Ovary (tissue), 9 donors: ENCODE results near the gene ALPP. TPM values are rescaled to one million over a fixed set of nuclear protein-coding genes. Genes with fewer than 3 reads are reported as not detected.

Experiments
- DNase-seq, 5 donors: peaks; one replicate each; pipeline ENCODE4 v3.0.0-alpha.2; 2019 to 2020
- H3K27ac ChIP-seq, 2 donors: fragments of 200-600 bp; one replicate each; pipeline versions ENCODE4 v1.5.1 to v1.8.0; 2019 to 2022
- H3K27me3 ChIP-seq: fragments of 200-600 bp; one replicate; pipeline ENCODE4 v1.8.0; 2022
- H3K36me3 ChIP-seq: fragments of 200-600 bp; sonication (generic); one replicate; pipeline ENCODE4 v1.5.1; 2019
- H3K4me1 ChIP-seq: one replicate; pipeline ENCODE4 v1.8.1; 2013; ENCODE audit warnings: mild to moderate bottlenecking, moderate library complexity; ENCODE audit not compliant: insufficient read depth
- H3K4me3 ChIP-seq: fragments of 200-600 bp; sonication (generic); one replicate; pipeline ENCODE4 v1.5.1; 2017
- H3K9me3 ChIP-seq, 2 donors: fragments of 200-600 bp in 1 of 2; sonication (generic) in 1 of 2; one replicate each; pipeline versions ENCODE4 v1.5.1 to v1.8.1; 2013 to 2019; ENCODE audit warnings: mild to moderate bottlenecking in 1 of 2, moderate library complexity in 1 of 2
- CTCF ChIP-seq, 3 donors: fragments of 450-650 bp in 2 of 3; fragments of 200-600 bp in 1 of 3; IDR thresholded peaks; one replicate each; pipeline versions ENCODE4 v1.5.1 to v1.8.0; 2016 to 2022; ENCODE audit warnings: antibody characterized with exemption in 3 of 3, mild to moderate bottlenecking in 1 of 3
- EP300 ChIP-seq: sonication (generic); formaldehyde crosslinking; IDR thresholded peaks from one replicate; pipeline ENCODE4 v1.6.1; 2017; ENCODE audit warnings: antibody characterized with exemption
- POLR2A ChIP-seq: fragments of 450-650 bp; IDR thresholded peaks from one replicate; pipeline ENCODE4 v1.6.1; 2017; ENCODE audit warnings: antibody characterized with exemption, mild to moderate bottlenecking, moderate library complexity
- WGBS, 3 donors: extraction: QIAGEN DNeasy Blood & Tissue Kit in 1 of 3; methylation state at CpG; one replicate each; pipeline versions ENCODE4 v1.1.5 to v1.1.7; 2013 to 2017; 5-methylcytosine and 5-hydroxymethylcytosine counted together
- intact Hi-C, 4 donors: fragments of 100-400 bp; cut with DNase I; formaldehyde crosslinking; loops; one replicate each; pipeline versions ENCODE4 v1.11.0 to v1.15.1; 2022 to 2023
- polyA plus RNA-seq, 2 donors: library from polyadenylated mRNA; stranded (reverse); fragments of 200-250 nt in 1 of 2; fragments of 350-450 nt in 1 of 2; fragmentation: Illumina TruSeq in 1 of 2; extraction: RNeasy Lipid Tissue Mini Kit (QIAGEN cat#74804) in 1 of 2; gene quantifications; one replicate each; pipeline ENCODE4 v1.2.3, GENCODE V29; 2013 to 2014
- total RNA-seq, 7 donors: library from RNA; depleted of rRNA in 2 of 7; stranded (reverse); fragments of >200 nt in 2 of 7; fragmentation: NEBNext Ultra II Directional in 3 of 7; extraction: Animal tissue kit (Norgen Biotek cat#: 25700) in 3 of 7; gene quantifications; one replicate each; pipeline versions ENCODE4 v1.1.0 to v1.2.4, GENCODE V29; 2016 to 2023
- donor health status: DM: no; HTN: no; CAD: no; lungs with moderate emphysema.
- donor health status: DM: no; HTN: no; CAD: no.
- donor health status: Bipolar disorder and iron deficiency.
- donor health status: DM: yes; HTN: yes; CAD: no.
- donor health status: DM: no; HTN: no; CAD: no.
- donor health status: DM: yes; HTN: yes; CAD: no.

Gene ALPP
- total and polyA plus RNA-seq, 9 donors = 0.20 to 21.6 (median 8.5) TPM; not detected in 4

GRCh38 chr2:232418466-232419244 is 40.1 kb downstream of the ALPP start:
- intact Hi-C loops = no loop called here
- no peak overlapping the region for H3K27ac ChIP-seq
- no peak for TF ChIP-seq EP300
- TF ChIP-seq POLR2A = no peak
- TF ChIP-seq CTCF (IDR thresholded peaks at IDR 0.05) = no peak
- H3K36me3 ChIP-seq = no peaks in the 10 kb centered on the region
- no peak for DNase-seq
- WGBS, 3 donors = 1 to 2% (median 1%) methylated on average over 31 to 49 of the region's 49 CpGs
- H3K4me1 ChIP-seq = peaks cover 5% of the 10 kb centered on the region
- no peaks in the 10 kb centered on the region for H3K27me3 ChIP-seq
- H3K4me3 ChIP-seq = no peak overlapping the region
- peaks cover 0 to 14% of the 10 kb centered on the region in 2 donors for H3K9me3 ChIP-seq

GRCh38 chr2:232419245-232420072 is 40.9 kb downstream of the ALPP start:
- intact Hi-C loops = no loop called here
- H3K4me1 ChIP-seq = peaks cover 5% of the 10 kb centered on the region
- WGBS, 3 donors = 1 to 3% (median 2%) methylated on average over 38 to 79 of the region's 79 CpGs
- TF ChIP-seq EP300 (no peak), POLR2A (no peak), CTCF (IDR thresholded peaks at IDR 0.05) (no peak)
- no peak for DNase-seq
- no peak overlapping the region for H3K27ac ChIP-seq
- peaks cover 0 to 14% of the 10 kb centered on the region in 2 donors for H3K9me3 ChIP-seq
- H3K36me3 ChIP-seq = no peaks in the 10 kb centered on the region
- no peak overlapping the region for H3K4me3 ChIP-seq
- H3K27me3 ChIP-seq = no peaks in the 10 kb centered on the region

GRCh38 chr2:232420073-232420454 is 41.5 kb downstream of the ALPP start:
- H3K36me3 ChIP-seq = no peaks in the 10 kb centered on the region
- WGBS, 3 donors = 2 to 6% (median 4%) methylated on average over 15 to 22 of the region's 22 CpGs
- intact Hi-C loops = no loop called here
- peaks cover 0 to 14% of the 10 kb centered on the region in 2 donors for H3K9me3 ChIP-seq
- no peak for DNase-seq
- no peak overlapping the region for H3K27ac ChIP-seq
- H3K4me1 ChIP-seq = peaks cover 5% of the 10 kb centered on the region
- H3K27me3 ChIP-seq = no peaks in the 10 kb centered on the region
- H3K4me3 ChIP-seq = no peak overlapping the region
- no peak for TF ChIP-seq POLR2A
- no peak for TF ChIP-seq EP300
- no peak for TF ChIP-seq CTCF (IDR thresholded peaks at IDR 0.05)

- WGBS, 3 donors = 1 to 2% (median 1%) methylated on average over 50 to 79 of the region's 79 CpGs
- peaks cover 0 to 14% of the 10 kb centered on the region in 2 donors for H3K9me3 ChIP-seq
- H3K27me3 ChIP-seq = no peaks in the 10 kb centered on the region
- no peak for DNase-seq
- H3K27ac ChIP-seq = no peak overlapping the region
- H3K4me1 ChIP-seq = peaks cover 5% of the 10 kb centered on the region
- no peak for TF ChIP-seq POLR2A
- TF ChIP-seq EP300 = no peak
- no peak for TF ChIP-seq CTCF (IDR thresholded peaks at IDR 0.05)
- intact Hi-C loops = no loop called here
- no peak overlapping the region for H3K4me3 ChIP-seq
- no peaks in the 10 kb centered on the region for H3K36me3 ChIP-seq
These were observed 42.1 kb downstream of the ALPP start for GRCh38 chr2:232420463-232421188.
